Measurements from ENCODE around the gene PAPOLB.
"Not testable (repeated sequence)": the region's sequence is repeated elsewhere in the genome, so short reads cannot be mapped to it uniquely, and the experiment has no call there.

The PAPOLB gene

DNA sequence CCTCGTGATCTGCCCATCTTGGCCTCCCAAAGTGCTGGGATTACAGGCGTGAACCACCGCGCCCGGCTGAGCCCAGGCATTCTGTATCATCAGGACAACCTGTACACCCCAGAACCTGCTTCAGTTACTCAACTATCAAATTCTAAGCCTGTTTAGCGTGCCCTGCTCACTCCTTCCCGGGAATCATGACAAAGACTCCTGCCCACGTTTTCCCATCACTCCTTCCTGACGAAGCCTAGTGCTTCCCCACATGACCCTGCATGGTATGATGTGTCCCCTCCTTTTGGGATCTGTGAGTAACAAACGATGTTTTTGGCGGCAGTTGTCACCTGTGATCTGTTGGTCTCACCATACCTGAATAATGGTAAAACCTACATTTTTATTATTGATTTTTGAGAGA, 33.9 kb upstream of the PAPOLB start:
- TF ChIP-seq, protein P1, sequence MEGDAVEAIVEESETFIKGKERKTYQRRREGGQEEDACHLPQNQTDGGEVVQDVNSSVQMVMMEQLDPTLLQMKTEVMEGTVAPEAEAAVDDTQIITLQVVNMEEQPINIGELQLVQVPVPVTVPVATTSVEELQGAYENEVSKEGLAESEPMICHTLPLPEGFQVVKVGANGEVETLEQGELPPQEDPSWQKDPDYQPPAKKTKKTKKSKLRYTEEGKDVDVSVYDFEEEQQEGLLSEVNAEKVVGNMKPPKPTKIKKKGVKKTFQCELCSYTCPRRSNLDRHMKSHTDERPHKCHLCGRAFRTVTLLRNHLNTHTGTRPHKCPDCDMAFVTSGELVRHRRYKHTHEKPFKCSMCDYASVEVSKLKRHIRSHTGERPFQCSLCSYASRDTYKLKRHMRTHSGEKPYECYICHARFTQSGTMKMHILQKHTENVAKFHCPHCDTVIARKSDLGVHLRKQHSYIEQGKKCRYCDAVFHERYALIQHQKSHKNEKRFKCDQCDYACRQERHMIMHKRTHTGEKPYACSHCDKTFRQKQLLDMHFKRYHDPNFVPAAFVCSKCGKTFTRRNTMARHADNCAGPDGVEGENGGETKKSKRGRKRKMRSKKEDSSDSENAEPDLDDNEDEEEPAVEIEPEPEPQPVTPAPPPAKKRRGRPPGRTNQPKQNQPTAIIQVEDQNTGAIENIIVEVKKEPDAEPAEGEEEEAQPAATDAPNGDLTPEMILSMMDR (IDR thresholded peaks at IDR 0.05), result no peak
- no peaks in the 10 kb centered on the region for H3K27me3 ChIP-seq
- no peaks in the 10 kb centered on the region for H3K4me1 ChIP-seq (ENCODE audit: control insufficient read depth in 1 of 2, insufficient read depth in 1 of 2, low read depth in 1 of 2, low read length in 1 of 2)
- no peaks in the 10 kb centered on the region for H3K36me3 ChIP-seq
- H3K4me3 ChIP-seq (ENCODE audit: low read depth in 1 of 2, low read length in 1 of 2), result no peak overlapping the region
- H3K9me3 ChIP-seq, result no peaks in the 10 kb centered on the region
- H3K27ac ChIP-seq, result no peak overlapping the region

DNA sequence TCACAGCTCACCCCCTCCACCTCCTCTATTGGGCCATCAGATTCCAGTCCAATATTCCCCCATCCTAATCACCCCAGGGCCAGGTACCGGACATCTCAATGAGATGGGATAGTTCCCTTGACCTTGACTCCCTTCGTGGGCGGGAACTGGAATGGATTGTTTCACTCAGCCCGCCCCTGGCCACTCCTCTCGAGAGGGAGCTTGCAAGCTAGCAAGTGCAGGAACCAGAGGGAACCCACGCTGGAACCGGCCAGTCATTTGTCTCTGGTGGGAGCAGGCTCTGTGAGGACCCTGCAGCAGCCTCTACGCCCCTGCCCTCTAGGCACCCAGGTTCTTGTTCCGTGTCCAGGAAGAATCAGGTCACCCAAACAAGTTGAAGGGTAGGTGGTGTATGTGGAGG, 32.7 kb upstream of the PAPOLB start:
- TF ChIP-seq, protein P1 (IDR thresholded peaks at IDR 0.05), result no peak
- H3K9me3 ChIP-seq, result no peaks in the 10 kb centered on the region
- H3K4me3 ChIP-seq (ENCODE audit: low read depth in 1 of 2, low read length in 1 of 2), result no peak overlapping the region
- H3K27ac ChIP-seq, result no peak overlapping the region
- peaks cover 3% of the 10 kb centered on the region for H3K27me3 ChIP-seq
- no peaks in the 10 kb centered on the region for H3K4me1 ChIP-seq (ENCODE audit: control insufficient read depth in 1 of 2, insufficient read depth in 1 of 2, low read depth in 1 of 2, low read length in 1 of 2)
- H3K36me3 ChIP-seq, result no peaks in the 10 kb centered on the region

DNA sequence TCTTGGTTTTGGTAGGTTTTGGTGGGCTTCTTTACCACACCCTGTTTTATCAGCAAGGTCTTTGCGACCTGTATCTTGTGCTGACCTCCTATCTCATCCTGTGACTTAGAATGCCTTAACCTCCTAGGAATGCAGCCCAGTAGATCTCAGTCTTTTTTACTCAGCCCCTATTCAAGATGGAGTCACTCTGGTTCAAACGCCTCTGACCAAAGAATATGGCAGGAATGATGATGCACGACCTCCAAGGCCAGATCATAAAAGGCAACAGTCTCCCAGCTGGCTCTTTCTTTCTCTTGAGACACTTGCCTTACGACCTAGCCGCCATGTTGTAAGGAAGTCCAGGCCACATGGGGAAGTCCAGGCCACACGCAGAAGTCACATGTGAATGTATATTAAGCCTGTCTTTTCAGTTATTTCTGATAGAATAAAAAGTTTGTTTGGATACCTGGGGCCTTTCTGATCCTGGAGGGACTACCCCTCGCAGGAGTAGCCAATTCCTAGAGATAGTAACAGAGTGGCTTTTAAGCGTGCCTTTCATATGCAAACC, 32.2 kb upstream of the PAPOLB start:
- H3K27me3 ChIP-seq, result peaks cover 5% of the 10 kb centered on the region
- TF ChIP-seq, protein P1 (IDR thresholded peaks at IDR 0.05), result no peak

DNA sequence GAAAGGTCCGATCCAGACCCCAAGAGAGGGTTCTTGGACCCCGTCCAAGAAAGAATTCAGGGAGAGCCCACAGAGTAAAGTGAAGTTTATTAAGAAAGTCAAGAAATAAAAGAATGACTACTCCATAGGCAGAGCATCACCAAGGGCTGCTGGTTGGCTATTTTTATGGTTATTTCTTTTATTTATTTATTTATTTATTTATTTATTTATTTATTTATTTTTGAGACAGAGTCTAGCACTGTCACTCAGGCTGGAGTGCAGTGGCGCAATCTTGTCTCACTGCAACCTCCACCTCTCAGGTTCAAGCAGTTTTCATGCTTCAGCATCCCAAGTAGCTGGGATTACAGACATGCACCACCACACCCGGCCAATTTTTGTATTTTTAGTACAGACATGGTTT, 31.4 kb upstream of the PAPOLB start:
- not testable (repeated sequence) for H3K4me3 ChIP-seq (ENCODE audit: low read depth in 1 of 2, low read length in 1 of 2); H3K36me3 ChIP-seq; H3K27ac ChIP-seq; H3K4me1 ChIP-seq (ENCODE audit: control insufficient read depth in 1 of 2, insufficient read depth in 1 of 2, low read depth in 1 of 2, low read length in 1 of 2); H3K9me3 ChIP-seq
- peaks cover 10% of the 10 kb centered on the region for H3K27me3 ChIP-seq

More for the DNA sequence above, 32.2 kb upstream of the PAPOLB start:
- Histone ChIP-seq H3K27ac (no peak overlapping the region), H3K4me3 (ENCODE audit: low read depth in 1 of 2, low read length in 1 of 2) (no peak overlapping the region), H3K36me3 (no peaks in the 10 kb centered on the region), H3K4me1 (ENCODE audit: control insufficient read depth in 1 of 2, insufficient read depth in 1 of 2, low read depth in 1 of 2, low read length in 1 of 2) (no peaks in the 10 kb centered on the region), H3K9me3 (no peaks in the 10 kb centered on the region)

DNA sequence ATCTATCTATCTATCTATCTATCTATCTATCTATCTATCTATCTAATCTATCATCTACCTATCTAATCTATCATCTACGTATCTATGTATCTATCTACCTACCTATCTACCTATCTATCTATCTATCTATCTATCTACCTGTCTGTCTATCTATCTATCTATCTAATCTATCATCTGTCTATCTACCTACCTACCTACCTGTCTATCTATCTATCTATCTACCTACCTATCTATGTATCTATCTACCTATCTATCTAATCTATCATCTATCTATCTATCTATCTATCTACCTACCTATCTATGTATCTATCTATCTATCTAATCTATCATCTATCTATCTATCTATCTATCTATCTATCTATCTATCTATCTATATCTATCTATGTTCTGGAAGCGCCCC, 29.7 kb upstream of the PAPOLB start:
- not testable (repeated sequence) for H3K27ac ChIP-seq; H3K36me3 ChIP-seq; H3K4me1 ChIP-seq (ENCODE audit: control insufficient read depth in 1 of 2, insufficient read depth in 1 of 2, low read depth in 1 of 2, low read length in 1 of 2); H3K9me3 ChIP-seq; H3K4me3 ChIP-seq (ENCODE audit: low read depth in 1 of 2, low read length in 1 of 2)
- peaks cover 11% of the 10 kb centered on the region for H3K27me3 ChIP-seq

DNA sequence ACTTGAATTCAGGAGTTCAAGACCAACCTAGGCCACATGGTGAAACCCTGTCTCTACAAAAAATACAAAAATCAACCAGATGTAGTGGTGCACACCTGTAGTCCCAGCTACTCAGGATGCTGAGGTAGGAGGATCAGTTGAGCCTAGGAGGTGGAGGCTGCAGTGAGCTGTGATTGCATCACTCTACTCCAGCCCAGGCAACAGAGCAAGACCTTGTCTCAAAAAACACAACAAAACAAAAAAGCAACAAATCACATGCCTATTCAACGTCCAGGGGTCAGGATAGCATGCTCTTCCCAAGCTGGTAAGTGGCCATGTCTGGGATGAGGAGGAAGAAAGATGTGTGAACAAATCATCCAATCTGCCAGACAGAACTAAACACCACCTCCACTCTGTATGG, 27.9 kb upstream of the PAPOLB start:
- Histone ChIP-seq H3K27me3 (peaks cover 22% of the 10 kb centered on the region), H3K36me3 (no peaks in the 10 kb centered on the region), H3K9me3 (no peaks in the 10 kb centered on the region), H3K4me1 (ENCODE audit: control insufficient read depth in 1 of 2, insufficient read depth in 1 of 2, low read depth in 1 of 2, low read length in 1 of 2) (no peaks in the 10 kb centered on the region), H3K4me3 (ENCODE audit: low read depth in 1 of 2, low read length in 1 of 2) (no peak overlapping the region), H3K27ac (no peak overlapping the region)
- TF ChIP-seq, protein P1 (IDR thresholded peaks at IDR 0.05), result no peak

DNA sequence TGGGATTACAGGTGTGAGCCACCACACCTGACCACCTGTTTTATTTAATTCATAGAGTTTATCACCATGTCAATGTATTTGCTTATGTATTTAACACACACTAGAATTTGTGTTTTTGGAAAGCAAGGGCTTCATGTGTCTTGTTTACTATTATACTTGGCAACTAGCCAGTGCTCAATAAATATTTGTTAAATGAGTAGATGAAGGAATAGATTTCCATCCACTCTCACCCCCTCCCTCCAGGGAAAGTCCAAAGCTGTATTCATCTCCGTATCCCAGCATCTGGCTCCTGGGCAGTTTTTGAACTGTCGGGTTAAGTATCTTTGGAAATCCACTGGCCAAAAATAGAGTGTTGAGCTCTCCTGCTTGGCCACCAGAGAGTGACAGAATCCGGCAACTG, 26.3 kb upstream of the PAPOLB start:
- Histone ChIP-seq H3K36me3 (no peaks in the 10 kb centered on the region), H3K27me3 (peaks cover 38% of the 10 kb centered on the region), H3K27ac (no peak overlapping the region), H3K4me1 (ENCODE audit: control insufficient read depth in 1 of 2, insufficient read depth in 1 of 2, low read depth in 1 of 2, low read length in 1 of 2) (peaks cover 0 to 7% of the 10 kb centered on the region in 2 experiments), H3K4me3 (ENCODE audit: low read depth in 1 of 2, low read length in 1 of 2) (no peak overlapping the region), H3K9me3 (no peaks in the 10 kb centered on the region)
- TF ChIP-seq, protein P1 (IDR thresholded peaks at IDR 0.05), result no peak

Measured in neutrophil (primary cell).